GM20431 (cell line): ENCODE results near the gene TENM4.
"Not testable (repeated sequence)": the region's sequence is repeated elsewhere in the genome, so short reads cannot be mapped to it uniquely, and the experiment has no call there.

Experiments
- in situ Hi-C: fragments of 300-500 bp; cut with MseI, MboI; formaldehyde crosslinking; loops from one replicate; pipeline ENCODE4 v1.15.0; 2020; ENCODE audit warnings: low sequenced_read_pairs; ENCODE audit not compliant: unreplicated experiment

The TENM4 gene

GRCh38 chr11:79229047-79229446 lies 211.8 kb downstream of the TENM4 start:
- in situ Hi-C loops = no loop called here

- in situ Hi-C loops = no loop called here
Measured at GRCh38 chr11:79227767-79228755, 212.8 kb downstream of the TENM4 start.

DNA sequence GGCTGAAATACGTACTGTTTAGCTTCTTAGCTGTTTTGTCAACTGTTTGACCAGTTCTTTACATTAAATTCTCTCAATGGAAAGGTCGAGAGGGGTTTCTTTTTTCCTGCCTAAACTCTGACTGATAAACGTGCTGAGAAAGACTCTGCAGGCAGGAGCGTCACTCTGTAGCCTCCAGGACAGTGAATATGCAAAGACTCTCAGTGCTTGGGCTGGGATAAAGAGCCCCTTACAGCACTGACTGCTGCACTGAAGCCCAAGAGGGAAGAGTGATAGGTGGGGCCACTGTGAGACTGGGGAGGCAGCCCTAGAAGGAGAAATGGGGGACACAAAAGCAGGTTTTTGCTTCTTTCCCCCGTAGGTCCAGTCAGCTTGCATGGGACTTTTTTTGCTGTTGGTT lies 213.5 kb downstream of the TENM4 start:
- in situ Hi-C loops = no loop called here

GRCh38 chr11:79226126-79226525 lies 214.7 kb downstream of the TENM4 start:
- in situ Hi-C loops = no loop called here

DNA sequence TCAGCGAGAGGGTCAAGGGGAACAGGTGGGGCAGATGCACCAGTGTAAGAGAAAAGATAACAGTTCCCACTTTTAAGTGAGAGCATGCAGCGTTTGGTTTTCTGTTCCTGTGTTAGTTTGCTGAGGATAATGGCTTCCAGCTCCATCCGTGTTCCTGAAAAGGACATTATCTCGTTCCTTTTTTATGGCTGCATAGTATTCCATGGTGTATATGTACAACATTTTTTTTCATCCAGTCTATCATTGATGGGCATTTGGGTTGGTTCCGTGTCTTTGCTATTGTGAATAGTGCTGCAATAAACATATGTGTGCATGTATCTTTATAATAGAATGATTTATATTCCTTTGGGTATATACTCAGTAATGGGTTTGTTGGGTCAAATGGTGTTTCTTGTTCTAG lies 218.7 kb downstream of the TENM4 start:
- in situ Hi-C loops = not testable (repeated sequence)

GRCh38 chr11:79221444-79222130 lies 219.2 kb downstream of the TENM4 start:
- in situ Hi-C loops = no loop called here

DNA sequence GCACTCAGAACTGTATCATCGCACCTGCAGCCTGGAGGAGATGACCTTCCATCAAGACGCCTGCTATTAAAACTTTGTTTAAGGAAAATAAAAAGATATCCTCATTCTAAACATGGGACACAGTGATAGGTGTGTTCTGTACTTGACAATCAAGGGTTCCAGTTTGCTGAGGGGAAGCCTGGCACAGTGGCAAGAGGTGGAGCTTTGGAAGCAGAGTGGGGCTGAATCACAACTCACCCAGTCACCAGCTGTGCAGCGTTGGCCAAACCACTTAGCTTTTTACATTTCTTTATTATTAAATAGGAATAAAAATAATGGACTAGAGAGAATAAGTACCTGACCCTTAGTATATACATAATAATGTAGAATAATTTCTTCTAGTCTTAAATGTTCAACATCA lies 220.7 kb downstream of the TENM4 start:
- in situ Hi-C loops = no loop called here

GRCh38 chr11:79219186-79220045 lies 221.4 kb downstream of the TENM4 start:
- in situ Hi-C loops = no loop called here

DNA sequence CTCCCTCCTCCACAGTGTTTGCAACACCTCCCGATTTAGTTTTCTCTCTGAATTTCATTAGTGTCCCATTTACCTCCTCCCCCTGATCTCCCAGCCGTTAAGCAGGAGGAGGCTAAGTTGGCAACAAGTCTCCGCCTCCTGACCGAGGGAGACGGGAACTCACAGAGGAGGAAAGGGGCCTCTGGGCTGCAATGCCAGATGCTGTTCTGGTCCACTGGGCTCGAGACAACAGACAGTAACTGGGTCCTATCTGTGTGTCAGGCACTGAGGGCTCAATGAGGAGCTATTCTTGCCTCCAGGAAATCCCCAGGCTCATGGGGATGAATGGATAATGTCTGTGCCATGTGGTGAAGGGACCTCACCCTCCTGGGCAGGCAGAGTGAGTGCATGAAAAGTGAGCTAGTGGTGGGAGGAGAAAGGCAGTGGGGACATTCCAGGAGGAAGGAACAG lies 228.1 kb downstream of the TENM4 start:
- in situ Hi-C loops = no loop called here

- in situ Hi-C loops = no loop called here
Measured at GRCh38 chr11:79209540-79210266, 231.1 kb downstream of the TENM4 start.

DNA sequence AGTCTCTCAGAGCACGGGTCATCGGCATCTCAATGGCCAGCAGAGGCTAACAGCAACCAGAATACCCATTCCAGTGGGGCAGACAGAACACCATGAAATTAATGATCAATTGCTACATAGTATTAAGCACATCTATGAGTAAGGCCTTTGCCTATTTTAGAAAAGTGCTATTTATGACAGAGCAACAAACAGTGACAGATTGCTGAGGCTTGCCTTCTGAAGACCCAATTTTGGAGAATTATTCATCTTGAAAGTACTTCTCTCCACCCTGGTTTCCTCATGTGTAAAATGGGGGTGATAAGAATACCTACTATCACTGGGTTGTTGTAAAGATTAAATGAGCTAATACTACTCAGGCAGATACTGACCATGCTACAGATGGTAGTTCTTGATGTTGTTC lies 232.7 kb downstream of the TENM4 start:
- in situ Hi-C loops = no loop called here

DNA sequence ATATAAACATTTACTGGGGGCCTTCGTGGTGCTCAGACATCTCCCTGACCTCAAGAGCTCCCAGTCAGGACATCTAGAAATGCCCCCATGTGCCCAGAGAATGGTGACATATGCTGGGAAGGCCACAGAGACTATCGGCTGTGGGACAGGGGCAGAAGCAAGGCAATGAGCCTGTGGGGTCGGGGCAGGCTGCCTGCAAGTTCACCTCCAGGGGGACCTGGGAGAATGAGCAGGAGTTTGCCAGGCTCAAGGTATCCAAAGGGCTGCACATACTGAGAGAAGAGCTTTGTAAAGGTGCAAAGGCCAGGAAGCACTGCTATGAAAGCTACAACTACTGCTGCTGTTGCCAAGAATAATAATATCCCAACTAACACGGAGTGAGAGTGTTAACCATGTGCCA lies 233.9 kb downstream of the TENM4 start:
- in situ Hi-C loops = no loop called here

DNA sequence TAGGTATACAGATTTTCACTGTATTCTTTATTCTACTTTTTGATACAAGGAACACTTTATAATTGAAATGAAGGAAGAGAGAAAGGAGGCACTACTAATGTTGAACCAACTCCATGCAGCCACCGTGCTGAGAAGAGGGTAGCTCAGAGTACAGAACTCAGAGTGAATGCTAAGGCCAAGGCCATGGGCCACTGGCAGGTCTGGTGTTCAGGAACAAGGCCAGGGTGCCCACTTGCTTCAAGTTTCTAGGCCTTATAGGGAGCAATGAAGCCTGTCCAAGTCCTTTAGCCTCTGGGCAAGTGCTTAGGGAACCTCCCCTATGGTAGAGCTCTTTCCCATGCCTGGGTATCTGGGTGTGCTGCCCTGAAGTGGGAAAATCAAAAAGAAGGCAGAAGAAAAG lies 235.0 kb downstream of the TENM4 start:
- in situ Hi-C loops = no loop called here

DNA sequence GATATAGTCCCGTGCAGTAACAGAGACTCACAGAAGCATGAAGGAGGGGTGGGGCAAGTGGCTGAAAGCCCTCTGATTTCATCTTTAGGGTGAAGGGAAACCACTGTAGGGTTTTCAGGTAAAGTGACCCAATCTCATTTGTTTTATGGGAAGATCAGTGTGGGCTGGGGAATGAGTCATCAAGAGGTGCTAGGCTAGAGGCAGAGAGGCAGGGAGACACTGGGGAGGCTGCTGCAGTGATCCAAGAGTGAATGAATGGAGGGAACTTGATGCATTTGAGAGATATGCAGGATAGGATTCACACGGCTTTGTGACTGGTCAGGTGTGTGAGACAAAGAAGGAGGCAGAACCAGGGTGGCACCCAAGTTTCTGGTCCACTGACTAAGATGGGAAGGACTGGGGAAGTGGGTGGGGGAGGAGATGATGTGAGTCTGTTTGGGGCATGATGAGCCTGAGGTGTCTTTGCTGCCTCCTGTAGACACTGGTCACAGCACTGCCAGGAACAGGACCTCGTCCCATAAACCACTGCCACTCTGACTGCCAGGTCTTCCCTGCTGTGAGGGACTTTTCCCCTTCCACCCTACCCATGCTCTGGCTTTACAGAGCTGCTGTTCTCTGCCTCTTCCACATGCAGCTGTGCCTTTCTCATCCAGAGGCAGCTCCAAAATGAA lies 239.0 kb downstream of the TENM4 start:
- in situ Hi-C loops = no loop called here

- in situ Hi-C loops = no loop called here
Measured at GRCh38 chr11:79200398-79201070, 240.3 kb downstream of the TENM4 start.

DNA sequence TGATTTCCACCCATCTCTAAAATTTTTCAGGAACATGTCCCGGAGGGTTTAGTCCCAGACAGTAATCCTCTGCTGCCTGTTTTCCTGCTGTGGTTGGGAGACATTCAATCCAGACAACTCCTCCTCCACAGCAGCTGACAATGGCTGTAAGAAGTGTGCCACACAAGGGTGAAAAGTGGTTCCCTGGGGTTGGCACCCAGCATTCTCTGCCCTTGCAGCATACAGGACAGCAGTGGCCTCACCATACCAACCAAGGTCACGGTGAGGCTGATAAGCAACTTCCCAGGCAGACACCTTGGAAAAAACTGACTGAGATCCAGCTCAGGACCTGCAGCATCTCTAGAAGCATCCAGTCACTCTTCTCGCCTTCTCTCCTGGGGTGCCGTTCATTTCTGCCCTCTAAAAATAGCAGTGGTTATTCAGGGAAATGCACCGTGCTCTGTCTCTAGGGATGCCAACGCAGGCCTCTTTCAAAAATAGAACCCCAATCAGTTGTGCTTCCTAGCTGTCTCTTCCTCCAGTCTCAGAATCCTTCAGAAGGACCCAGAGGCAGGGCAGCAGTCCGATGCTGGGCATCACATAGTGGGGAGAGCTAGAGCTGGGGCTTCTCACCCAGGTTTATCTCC lies 241.0 kb downstream of the TENM4 start:
- in situ Hi-C loops = no loop called here

- in situ Hi-C loops = no loop called here
Measured at GRCh38 chr11:79198898-79199250, 242.0 kb downstream of the TENM4 start.

- in situ Hi-C loops = no loop called here
Measured at GRCh38 chr11:79198203-79198897, 242.5 kb downstream of the TENM4 start.
